HG03521 (cell line): ENCODE results near the gene OAT.
A peak's percentile ranks its signal among the peaks of the same experiment; 100 is the strongest.

Experiments used
- ATAC-seq: cut with Tn5 transposase; IDR thresholded peaks from one replicate; pipeline ENCODE4 v1.9.1; 2021; ENCODE audit warnings: mild to moderate bottlenecking, moderate library complexity; ENCODE audit not compliant: unreplicated experiment

The OAT gene

DNA sequence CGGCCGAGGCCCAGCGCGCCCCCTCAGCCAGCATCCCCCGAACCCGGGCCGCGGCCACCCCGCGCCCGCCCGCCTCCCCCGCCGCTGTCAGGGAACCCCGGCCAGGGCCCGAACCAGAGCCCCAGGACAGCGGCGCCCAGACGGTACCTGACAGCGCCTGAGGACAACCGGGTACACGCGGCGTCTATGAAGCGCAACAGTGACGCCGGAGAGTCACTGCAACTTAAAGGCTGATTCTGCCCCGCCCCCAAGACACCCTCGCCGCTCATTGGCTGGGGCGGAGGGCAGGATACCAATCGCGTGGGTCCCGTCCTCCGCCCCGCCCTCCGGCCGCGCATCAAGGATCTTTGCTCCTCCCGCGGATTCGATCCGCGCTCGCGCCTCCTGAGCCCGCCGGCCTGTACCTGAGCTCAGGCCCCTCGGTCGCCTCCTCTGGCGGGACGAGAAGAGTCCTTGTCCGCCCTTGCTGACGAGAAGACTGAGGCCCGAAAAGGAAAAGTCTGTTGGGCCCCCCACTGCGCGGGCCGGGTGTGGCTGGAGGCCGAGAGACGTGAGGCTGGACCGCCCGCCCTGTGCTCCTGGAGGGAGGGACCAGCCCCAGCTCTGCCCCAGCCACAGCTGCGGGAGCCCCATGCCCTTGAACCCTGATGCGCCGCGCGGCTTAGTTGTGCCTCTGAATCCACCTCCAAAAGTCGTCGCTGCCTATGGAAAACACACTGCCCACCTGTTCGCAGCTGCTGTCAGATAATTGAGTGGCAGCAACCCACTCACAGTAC lies at the start of gene OAT:
Gene OAT (minus strand): TSS at position 198 of the 776 bp plus-strand sequence. CDS start 6,752 bp downstream, outside the sequence.
- ATAC-seq = peak; percentile 94

DNA sequence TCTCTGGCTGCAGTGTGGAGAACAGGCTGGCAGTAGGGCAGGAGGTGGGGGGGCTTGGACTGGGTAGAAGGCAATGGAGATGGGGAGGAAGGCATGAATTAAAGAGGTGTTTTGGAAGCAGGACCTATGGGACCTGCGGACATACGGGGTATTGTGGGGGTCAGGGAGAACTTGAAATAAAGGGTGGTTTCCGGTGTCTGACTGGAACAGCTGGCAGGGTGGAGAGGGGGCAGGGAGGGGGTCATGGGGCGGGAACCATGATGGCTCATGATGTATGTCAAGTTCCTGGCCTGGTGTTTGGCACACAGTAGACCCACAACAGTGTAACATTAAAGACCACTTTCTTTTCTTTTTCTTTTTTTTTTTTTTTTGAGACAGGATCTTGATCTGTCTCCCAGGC lies 48.4 kb upstream of the OAT start:
- ATAC-seq = no peak

DNA sequence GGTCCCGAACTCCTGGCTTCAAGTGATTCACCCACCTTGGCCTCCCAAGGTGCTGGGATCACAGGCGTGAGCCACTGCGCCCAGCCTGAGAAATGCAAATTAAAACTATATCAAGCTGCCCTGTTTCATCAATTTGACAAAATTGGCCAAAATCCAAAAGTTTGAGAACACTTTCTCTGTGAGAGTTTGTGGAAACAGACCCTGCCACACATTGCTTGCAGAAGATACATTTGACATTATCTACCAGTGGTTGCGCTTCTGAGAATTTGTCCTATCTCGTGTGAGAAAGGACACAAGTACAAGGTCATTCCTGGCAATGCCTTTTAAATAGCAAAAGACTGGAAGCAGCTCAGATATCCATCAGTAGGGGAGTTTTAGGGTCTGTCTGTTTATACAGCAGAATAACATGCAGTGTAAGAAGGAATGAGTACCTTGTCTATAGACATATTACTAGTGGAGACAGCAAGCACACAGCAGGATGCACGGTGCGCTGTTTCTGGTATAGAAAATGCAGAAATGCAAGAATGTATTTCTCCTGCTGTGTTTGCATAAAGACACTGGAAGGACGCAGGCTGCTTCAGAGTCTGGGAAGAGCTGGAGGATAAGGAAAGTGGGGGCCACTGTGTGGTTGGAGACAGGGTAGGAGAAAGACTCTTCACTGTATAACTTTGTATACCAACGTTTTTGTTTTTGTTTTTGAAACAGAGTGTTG lies 47.2 kb upstream of the OAT start:
- ATAC-seq = no peak

DNA sequence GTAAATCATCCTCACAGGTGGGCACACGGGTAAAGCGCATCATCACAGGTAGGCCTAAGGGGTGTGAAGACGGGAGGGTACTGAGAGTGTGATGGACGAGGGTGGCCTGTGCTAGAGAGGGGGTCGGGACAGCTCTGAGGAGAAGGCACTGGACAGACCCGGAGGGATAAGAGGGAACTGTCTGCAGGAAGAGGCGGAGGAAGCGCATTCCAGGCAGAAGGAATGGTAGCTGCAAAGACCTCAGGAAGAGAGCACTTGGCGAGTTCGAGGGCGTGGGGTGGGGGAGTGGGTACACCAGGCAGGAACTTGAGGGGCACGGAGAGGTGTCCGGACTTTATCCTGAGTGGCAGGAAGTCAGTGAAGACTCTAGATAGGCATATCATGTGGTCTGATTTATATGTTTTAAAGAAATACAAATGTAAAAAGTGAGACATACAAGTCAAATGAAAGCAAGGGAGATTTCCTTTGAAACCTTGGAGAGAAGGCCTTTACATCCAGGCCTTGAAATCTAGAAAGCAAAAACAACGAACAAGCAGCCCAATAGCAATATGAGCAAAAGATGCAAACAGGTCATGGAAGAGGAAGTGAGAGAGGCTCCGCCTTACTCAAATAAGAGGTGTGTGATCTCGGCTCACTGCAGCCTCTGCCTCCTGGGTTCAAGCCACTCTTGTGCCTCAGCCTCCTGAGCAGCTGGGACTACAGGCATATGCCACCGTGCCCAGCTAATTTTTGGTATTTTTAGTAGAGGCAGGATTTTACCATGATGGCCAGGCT lies 46.5 kb upstream of the OAT start:
- no peak for ATAC-seq

DNA sequence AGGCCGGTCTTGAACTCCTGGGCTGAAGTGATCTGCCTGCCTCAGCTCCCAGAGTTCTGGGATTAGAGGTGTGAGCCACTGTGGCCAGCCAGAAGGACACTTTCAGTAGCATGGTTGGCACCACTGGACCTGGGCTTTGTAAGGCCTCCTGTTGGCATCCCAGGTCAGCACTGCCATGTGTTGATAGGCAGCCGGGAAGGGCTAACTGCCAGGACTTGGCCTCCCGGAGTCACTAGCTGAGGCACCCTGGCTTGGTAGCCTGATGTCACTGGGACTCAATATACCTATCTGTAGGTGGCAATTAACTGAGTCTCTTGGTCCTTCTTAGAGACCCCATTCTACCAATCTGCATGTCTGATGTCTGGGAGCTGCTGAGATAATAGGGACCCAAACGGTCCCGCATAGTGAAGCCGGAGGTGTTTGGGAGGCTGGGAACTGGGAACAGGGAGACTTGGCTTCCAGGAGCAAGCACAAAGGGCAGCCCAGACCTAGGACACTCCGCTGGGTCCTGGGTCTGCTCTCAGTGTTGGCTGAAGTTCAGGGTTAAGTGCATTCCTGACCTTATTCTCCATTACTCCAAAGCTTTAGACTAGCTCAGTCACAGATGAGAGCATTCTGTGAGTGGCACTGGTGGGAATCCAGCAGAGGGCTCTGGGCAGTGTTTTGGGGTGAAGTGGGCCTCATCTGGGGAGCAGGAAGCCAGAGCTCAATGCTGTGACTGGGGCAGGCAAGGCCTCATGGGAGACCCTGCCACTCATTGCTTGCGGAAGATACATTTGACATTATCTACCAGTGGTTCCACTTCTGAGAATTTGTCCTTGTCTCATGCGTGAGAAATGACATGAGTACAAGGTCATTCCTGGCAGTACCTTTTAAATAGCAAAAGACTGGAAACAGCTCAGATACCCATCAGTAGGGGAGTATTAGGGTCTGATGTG lies 45.6 kb upstream of the OAT start:
- no peak for ATAC-seq

DNA sequence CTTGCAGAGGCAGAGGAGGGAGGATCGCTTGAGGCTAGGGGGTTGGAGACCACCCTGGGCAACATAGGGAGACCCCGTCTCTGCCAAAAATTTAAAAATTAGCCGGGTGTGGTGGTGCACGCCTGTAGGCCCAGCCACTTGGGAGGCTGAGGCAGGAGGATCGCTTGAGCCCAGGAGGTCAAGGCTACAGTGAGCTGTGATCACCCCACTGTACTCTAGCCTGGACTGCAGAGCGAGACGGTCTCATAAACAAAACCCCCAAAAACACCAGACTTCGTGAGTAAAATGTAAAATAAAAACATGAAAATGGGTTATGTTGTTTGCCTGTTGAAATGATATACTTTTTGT lies 43.6 kb upstream of the OAT start:
- ATAC-seq = no peak

DNA sequence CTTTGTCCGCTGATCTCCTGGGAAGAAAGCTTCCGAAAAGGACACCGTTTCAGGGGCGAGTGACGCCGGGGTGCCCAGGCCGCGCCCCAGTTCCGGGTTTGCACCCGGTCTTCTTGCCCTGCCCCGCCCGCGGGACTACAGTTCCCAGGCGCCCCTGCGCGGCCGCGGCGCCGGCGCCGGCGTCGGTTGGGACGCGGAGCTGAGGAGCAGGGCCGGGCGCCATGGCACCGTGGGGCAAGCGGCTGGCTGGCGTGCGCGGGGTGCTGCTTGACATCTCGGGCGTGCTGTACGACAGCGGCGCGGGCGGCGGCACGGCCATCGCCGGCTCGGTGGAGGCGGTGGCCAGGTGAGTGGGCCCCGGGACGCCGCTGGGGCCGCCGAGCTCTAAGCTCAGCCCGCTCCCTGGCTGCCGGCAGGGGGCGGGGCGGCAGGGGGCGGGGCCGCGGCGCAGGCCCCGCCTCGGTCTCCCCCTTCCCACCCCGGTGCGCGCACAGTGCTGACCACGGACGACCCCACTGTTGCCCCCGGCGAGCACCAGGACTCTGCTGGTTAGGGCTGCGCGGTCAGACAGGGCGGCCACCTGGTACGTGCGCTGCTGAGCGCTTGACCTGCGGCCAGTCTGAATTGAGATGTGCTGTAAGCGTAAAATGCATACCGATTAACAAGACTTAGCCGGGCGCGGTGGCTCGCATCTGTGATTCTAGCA lies 43.1 kb upstream of the OAT start, which contains the start of gene LHPP:
Gene LHPP (plus strand): TSS at position 182 of the 706 bp plus-strand sequence. CDS start 40 bp downstream, at position 222.
- peak; percentile 97 for ATAC-seq

DNA sequence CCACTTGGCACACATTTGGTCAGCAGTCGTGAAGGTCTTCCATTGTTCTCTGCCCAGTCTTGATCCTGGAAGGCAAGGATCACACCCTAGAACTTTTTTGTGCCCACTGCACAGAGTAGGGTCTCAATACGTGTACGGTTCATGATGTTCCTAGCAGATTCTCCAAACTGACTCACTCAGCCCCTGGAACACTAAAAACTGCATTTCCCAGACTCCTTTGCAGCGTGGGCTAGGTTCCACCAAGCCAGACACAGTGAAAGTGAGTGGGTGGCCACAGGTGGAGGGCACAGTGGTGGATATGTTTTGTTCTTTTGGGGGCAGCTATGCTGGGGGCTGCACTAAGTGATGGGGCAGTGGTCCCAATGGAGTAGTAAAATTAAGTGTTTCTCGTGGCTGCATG lies 41.4 kb upstream of the OAT start:
- ATAC-seq = no peak

DNA sequence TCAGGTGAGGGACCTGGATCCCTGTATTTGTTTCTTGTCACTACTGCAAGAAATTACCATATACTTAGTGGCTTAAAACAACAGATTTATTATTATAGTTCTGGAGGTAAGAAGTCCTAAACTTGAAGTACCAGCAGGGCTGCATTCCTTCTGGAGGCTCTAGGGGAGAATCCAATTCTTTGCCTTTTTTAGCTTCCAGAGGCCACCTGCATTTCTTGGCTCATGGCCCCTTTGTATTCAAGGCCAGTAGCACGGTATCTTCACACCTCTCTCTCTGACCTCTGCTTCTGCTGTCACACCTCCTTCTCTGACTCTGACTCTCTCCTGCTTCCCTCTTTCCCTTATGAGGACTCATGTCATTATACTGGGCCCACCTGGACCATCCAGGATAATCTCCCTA lies 40.7 kb upstream of the OAT start:
- no peak for ATAC-seq

DNA sequence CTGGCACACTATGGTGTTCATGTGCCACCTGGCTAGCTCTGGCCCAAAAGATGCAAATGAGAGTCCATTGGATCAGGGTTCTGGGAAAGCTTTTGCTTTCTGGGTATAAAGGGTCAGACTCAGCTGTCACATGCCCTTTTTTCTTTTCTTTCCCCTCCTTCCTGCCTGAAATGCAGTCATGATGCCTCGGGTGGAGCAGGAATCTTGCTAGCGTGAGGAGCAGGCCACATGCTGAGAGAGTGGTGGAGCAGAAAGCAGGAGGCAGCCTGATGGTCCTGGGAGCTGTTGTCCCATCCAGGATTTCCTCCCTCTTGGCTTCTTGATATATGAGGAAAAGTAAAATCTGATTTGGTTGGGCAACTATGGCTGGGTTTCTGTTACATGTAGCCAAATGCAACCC lies 40.2 kb upstream of the OAT start:
- ATAC-seq = no peak

DNA sequence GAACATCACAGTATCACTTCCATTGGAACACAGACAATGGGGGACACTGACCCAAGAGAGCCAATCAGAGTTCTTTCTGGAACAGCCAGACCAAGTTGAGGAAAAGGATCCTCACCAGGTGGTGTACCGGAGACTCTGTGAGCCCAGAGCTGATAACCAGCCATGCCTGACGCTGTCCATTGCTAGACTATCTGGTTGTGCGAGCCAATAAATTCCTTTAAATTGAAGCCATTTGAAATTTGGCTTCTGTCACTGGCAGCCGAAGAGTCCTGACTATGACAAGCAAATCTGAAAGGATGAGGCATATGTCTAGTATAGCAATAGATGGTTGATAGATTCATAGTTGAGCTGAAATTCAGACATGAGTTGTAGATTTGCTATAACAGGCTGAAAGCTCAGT lies 39.8 kb upstream of the OAT start:
- ATAC-seq = no peak

DNA sequence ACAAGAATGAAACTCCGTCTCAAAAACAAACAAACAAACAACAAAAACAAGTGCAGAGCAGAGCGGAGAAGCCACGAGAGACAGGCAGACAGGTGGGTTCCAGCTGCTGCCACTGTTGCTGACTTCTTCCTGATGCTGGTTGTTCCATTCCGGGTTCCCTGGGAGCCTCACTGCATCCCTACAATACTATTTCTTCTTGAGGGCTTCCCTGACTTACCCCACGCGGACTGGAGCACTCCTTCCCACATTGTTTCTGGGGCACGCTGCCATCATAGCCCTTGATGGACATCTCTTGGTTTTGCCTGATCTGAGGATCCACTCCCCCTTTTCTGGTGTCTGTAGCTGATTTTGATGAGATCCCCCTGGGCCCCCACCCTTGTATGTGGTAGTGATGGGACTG lies 36.7 kb upstream of the OAT start:
- no peak for ATAC-seq

DNA sequence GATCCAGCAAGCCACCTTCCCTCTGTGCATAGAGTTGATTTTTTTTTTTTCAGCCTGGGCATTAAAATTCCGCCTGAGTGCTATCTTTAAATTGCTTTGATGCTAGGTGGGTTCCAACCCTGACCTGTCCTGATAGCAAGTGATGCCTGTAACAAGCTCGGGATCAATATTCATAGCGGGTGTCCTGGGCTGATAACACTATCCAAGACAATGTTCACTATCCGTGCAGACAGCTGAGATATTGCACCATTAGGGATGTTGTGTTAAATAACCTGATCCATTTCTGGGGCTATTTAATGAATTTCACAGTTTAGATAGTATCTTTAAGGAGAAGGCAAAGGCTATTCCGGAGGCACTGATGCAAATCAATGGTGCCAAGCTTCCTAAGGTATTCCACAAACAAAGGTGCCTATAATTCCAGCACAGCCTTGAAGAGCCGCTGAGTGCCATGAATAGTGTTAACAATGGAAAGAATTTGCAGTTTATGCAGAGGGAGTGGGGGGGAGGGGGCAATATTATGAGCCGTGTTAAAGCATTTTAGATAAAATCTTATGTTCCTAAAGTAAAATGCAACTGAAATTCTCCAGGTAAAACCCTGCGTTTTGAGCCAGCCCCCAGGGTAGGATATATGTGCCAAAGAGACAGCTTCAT lies 35.4 kb upstream of the OAT start:
- ATAC-seq = no peak

DNA sequence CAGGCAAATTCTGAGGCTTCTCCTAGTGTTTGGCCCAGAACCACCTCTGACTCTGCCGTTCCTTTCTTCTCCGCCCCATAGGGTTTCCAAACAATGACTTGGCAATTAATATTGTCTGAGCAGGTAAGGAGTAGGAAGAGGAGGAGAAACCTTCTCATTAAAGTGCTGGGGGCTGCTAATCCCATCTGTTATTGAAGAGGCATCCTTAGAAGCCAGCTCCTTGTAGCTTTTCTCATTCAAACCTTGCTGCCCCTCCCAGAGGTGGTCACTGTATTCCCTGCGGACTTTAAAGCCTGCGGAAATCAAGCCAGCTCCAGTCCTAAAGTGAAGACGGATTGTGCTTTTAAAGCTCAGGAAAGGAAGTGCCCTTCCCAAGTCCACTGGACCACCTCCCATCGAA lies 32.6 kb upstream of the OAT start:
- ATAC-seq = no peak

DNA sequence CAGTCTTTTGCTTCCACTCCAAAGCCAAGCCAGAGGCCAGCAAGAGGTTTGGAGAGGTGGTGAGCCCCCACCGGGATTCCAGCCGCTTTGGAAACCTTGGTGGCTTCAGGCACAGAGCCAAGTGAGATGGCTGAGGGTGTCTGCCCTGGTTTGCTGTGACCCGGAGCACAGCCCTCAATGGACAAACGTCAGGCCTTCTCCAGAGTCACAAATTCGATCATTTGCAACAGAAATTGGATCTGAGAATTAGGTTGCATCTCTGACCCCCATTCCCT lies 32.0 kb upstream of the OAT start:
- no peak for ATAC-seq

DNA sequence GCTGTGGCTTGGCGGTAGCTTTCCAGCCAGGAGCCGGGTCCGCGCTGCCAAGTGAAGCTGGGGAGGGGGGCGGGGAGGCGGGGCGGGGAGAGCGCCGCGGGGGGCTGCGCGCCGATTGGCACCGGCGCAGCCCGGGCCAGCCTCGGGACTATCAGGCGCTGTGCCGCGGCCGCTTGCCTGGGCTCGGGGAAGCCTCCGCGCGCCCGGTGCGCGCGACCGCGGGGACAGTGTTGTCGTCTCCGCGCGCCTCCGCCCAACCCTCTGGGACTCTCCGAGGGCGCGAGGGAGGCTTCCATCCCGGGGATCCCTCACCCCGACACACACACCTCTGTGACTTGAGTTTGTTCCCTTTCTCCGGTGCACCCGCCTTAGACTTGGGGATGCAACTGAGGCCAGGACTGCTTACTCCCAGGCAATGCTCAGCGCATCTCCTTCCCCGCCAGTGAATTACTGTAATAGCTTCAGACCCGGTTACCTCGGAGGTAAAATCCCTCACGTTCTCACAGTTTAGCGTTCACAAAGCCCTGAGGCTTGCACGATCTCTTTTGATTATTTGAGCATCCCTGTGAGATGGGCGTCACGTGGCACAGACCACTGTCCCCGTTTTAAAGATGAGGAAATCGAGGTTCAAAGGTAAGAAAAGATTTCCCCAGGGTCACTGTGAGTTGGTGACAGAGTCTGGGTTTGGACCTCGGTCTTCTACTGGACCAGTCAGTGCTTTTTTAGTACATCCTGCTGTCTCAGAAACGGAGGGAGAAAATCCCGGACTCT lies 31.5 kb upstream of the OAT start, which contains the start of gene NKX1-2:
Gene NKX1-2 (minus strand): TSS at position 24 of the 771 bp plus-strand sequence. CDS start 92 bp downstream, outside the sequence.
- no peak for ATAC-seq

DNA sequence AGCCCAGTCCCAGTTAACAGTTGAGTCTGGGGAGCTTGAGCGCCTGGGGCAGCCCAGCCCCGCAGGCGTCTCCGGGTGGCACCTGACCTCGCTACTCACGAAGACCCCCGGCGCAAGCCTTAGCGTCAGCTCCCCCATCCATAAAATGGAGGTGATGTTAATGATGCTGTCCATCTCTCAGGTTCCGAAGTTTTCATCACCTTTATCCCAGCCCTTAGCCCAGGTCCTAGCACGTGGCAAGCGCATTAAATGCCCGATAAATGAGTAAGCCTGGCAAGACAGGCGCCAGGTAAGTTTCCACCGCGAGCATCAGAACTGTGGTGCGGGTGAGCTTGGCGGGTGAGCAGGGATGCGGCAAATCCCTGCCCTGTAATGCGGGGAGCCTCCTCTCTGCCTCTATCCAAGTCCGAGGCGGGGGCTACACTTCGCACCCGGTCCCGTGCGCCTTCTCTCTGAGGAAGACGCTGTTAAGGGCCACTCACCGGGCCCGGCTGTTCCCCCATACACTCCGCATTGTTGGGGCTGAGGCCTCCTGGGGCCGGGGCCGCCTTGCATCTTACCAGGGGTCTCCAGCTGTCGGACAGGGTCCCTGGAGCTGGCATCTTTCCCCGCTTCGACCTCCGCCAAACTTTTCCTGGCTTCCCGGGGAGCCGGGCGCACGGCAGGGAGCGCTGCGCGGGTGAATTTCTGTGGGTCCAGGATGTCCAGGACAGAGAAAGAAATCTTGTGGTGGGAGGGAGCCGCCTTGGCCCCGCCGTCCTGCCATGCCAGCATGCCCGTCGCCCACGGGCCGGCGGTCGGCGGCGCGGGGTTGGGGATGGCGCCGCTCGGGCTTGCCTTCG lies 30.7 kb upstream of the OAT start:
- no peak for ATAC-seq

DNA sequence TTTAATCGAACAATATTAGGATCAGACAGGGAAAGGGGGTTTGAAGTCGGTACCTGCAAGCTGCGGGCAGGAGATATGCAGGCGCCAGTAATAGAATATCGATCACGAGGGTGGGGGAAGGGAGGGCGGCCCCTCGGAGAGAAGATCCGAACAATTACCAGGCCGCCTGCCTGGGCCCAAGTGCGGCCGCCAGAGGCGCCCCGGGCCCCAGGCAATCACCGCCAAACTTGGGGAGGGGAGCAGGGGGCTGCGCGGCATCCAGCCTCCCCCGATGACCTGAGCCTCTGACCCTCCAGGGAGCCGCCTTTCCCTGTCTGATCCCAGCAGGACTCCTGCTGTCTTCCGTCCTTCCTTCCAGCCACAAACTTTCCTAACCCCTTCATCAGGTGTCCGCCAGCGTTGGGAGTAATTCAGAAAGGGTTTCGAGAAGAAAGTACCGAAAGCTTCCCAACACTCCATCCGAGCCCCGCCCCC lies 30.0 kb upstream of the OAT start:
- no peak for ATAC-seq
